Osteoblast (primary cell): ENCODE data around the gene DIP2C. TPM values are rescaled to one million over a fixed set of nuclear protein-coding genes. Genes with fewer than 3 reads are reported as not detected.

ENCODE experiments used
- DNase-seq: peaks from one replicate; pipeline ENCODE4 v3.0.0; 2011; ENCODE audit warnings: low spot score, mixed read lengths; ENCODE audit not compliant: insufficient read length; ENCODE audit errors: missing footprints
- H2AFZ ChIP-seq: 2 replicates; pipeline ENCODE4 v1.6.0; 2011; ENCODE audit warnings: mild to moderate bottlenecking, low read length
- H3K27ac ChIP-seq: 2 replicates; pipeline ENCODE4 v1.5.1; 2011; ENCODE audit warnings: mild to moderate bottlenecking, low read depth, low read length, moderate library complexity
- H3K27me3 ChIP-seq: 2 replicates; pipeline ENCODE4 v1.6.0; 2012; ENCODE audit warnings: mild to moderate bottlenecking, control low read depth, inconsistent platforms, low read length, moderate library complexity; ENCODE audit not compliant: insufficient read depth
- H3K36me3 ChIP-seq: 2 replicates; pipeline ENCODE4 v1.5.1; 2011; ENCODE audit warnings: mild to moderate bottlenecking, low read length, control low read depth, moderate library complexity; ENCODE audit not compliant: insufficient read depth
- H3K4me1 ChIP-seq: 2 replicates; pipeline ENCODE4 v1.5.1; 2011; ENCODE audit warnings: mild to moderate bottlenecking, low read length, control low read depth, moderate library complexity; ENCODE audit not compliant: insufficient read depth
- H3K4me2 ChIP-seq: 2 replicates; pipeline ENCODE4 v1.6.0; 2011; ENCODE audit warnings: mild to moderate bottlenecking, low read length; ENCODE audit not compliant: insufficient read depth
- H3K4me3 ChIP-seq: fragments of 200-600 bp; sonication (generic); 3 replicates; pipeline ENCODE4 v1.5.1; 2012; ENCODE audit warnings: mild to moderate bottlenecking, low read length, inconsistent platforms; ENCODE audit not compliant: insufficient read depth
- H3K79me2 ChIP-seq: 2 replicates; pipeline ENCODE4 v1.6.0; 2012; ENCODE audit warnings: mild to moderate bottlenecking, low read length, control low read depth, inconsistent platforms; ENCODE audit not compliant: insufficient read depth
- H3K9me3 ChIP-seq: 2 replicates; pipeline ENCODE4 v1.5.1; 2011; ENCODE audit warnings: low read depth, low read length, control low read depth
- H4K20me1 ChIP-seq: 2 replicates; pipeline ENCODE4 v1.6.0; 2012; ENCODE audit warnings: mild to moderate bottlenecking, low read length, control low read depth; ENCODE audit not compliant: insufficient read depth
- CTCF ChIP-seq: IDR thresholded peaks from 2 replicates; pipeline ENCODE4 v1.5.1; 2011; ENCODE audit warnings: mild to moderate bottlenecking, low read depth, low read length, moderate library complexity; ENCODE audit errors: extremely low read depth
- total RNA-seq: library from RNA; depleted of rRNA; stranded (reverse); fragments of >200 nt; gene quantifications from 2 replicates; pipeline ENCODE4 v1.2.3, GENCODE V29; 2012

Gene DIP2C
- total RNA-seq, 1 donor: 36.9 TPM

- Histone ChIP-seq H3K27ac (no peak overlapping the region), H3K4me2 (no peak overlapping the region), H3K9me3 (no peaks in the 10 kb centered on the region), H3K4me3 (no peak overlapping the region), H3K79me2 (peaks cover 8% of the 10 kb centered on the region), H3K27me3 (no peaks in the 10 kb centered on the region), H3K36me3 (peaks cover 26% of the 10 kb centered on the region), H3K4me1 (no peaks in the 10 kb centered on the region), H4K20me1 (peaks cover under 1% of the 10 kb centered on the region), H2AFZ (no peak overlapping the region)
- DNase-seq: no peak
- TF ChIP-seq CTCF: no peak
Observed at GRCh38 chr10:422241-422640, 267.2 kb downstream of the DIP2C start.

GRCh38 chr10:421170-421569 lies 268.3 kb downstream of the DIP2C start:
- Histone ChIP-seq H3K36me3 (peaks cover 30% of the 10 kb centered on the region), H3K27ac (no peak overlapping the region), H3K4me3 (no peak overlapping the region), H3K4me2 (no peak overlapping the region), H2AFZ (no peak overlapping the region), H3K27me3 (no peaks in the 10 kb centered on the region), H3K4me1 (no peaks in the 10 kb centered on the region), H4K20me1 (peaks cover 2% of the 10 kb centered on the region), H3K9me3 (no peaks in the 10 kb centered on the region), H3K79me2 (peaks cover 8% of the 10 kb centered on the region)
- no peak for TF ChIP-seq CTCF
- DNase-seq: no peak

- Histone ChIP-seq H3K4me1 (no peaks in the 10 kb centered on the region), H4K20me1 (peaks cover 5% of the 10 kb centered on the region), H2AFZ (no peak overlapping the region), H3K36me3 (peaks cover 37% of the 10 kb centered on the region), H3K27ac (no peak overlapping the region), H3K27me3 (no peaks in the 10 kb centered on the region), H3K4me3 (no peak overlapping the region), H3K4me2 (no peak overlapping the region), H3K79me2 (peaks cover 8% of the 10 kb centered on the region), H3K9me3 (no peaks in the 10 kb centered on the region)
- DNase-seq: no peak
- TF ChIP-seq CTCF: no peak
Observed at GRCh38 chr10:420154-421121, 269.0 kb downstream of the DIP2C start.

GRCh38 chr10:418894-419293 lies 270.6 kb downstream of the DIP2C start:
- no peak overlapping the region for H3K27ac ChIP-seq
- no peak for TF ChIP-seq CTCF
- no peaks in the 10 kb centered on the region for H3K9me3 ChIP-seq
- peaks cover 6% of the 10 kb centered on the region for H3K79me2 ChIP-seq
- H3K4me1 ChIP-seq: no peaks in the 10 kb centered on the region
- no peak overlapping the region for H3K4me2 ChIP-seq
- no peak for DNase-seq
- H3K27me3 ChIP-seq: no peaks in the 10 kb centered on the region
- no peak overlapping the region for H3K4me3 ChIP-seq
- H3K36me3 ChIP-seq: peaks cover 42% of the 10 kb centered on the region
- H4K20me1 ChIP-seq: peaks cover 5% of the 10 kb centered on the region
- no peak overlapping the region for H2AFZ ChIP-seq
